NCI-H2196 treated with DMSO at 0.1 percent for 48 hours (cell line): ENCODE results near the gene PBOV1.

Source experiments
- DNase-seq: peaks from one replicate; lab custom pipeline; 2025; ENCODE audit not compliant: unreplicated experiment; lab: John Stamatoyannopoulos, UW

PBOV1 gene

DNA sequence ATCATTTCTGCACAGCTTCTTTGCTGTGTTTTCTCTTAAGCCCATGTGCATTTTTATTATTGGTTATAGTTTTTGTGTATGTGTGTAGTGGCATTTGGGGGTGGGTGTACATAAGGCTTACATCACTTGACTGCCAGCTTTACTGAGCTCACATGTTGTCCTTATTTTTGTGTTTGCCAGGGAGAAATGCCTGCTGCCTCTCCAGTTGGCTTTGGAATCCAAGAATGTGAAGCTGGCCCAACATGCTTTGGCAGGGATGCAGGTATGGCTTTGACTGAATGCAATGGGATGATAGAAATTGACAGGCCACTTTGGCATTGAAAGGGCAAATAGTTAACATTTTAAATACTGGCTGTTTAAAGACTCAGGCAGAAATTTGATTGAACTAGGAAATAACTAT, 11.4 kb downstream of the PBOV1 start:
- DNase-seq = no peak

DNA sequence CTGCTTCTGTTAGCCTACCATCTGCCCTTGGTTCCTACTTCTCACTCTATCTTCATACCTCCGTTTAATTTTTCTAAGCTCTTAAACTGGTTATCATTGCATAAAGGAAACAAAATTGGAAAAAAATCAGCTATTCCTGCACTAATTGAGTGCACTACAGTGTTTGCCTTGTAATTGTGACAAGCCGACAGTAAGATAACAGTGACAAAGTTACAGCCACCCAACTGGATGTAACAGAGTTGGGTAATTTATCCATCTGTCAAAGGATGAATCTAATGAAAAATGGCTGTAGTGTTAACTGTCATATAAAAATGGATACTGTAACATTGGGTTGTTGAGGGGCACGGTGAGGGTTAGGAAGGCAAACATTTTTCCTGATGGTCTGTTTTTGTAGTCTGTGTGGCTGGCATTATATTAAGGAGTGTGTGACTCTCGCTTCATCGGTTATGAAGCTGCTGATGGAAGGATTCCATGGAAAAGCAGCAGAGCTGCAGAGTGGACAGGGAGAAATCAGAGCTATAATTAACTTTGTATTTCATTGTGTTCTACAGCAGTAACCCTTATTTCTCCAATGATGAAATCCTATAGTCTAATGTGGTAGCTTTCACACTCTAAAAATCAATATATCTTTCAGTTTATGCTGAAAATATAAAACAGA, 12.7 kb downstream of the PBOV1 start:
- no peak for DNase-seq

DNA sequence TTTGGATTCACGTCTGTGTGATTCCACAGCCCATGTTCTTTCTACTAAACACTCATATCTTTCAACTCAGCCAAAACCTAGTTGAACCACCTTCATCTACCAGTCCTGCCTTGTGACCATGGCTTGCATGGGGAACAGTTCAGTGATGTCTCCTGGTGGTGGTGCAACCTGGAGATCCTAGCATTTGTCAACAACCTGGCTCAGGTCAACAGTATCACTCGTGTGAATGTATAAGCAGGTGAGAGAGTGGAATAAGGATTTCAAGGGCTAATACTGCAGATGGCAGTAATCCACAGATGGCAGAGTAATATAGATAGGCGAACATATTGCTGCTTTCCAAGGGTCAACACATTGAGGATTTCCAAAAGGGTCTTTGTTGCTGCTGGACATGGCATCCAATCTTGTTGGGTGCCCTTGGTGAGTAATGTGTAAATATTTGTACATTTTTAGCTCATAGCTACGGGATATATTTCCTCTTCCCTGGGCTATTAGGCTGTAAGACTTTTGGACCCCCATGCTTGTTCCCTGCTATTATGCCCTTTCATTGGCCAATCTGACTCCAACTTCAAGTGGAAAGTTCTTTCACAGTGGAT, 13.4 kb downstream of the PBOV1 start:
- no peak for DNase-seq

DNA sequence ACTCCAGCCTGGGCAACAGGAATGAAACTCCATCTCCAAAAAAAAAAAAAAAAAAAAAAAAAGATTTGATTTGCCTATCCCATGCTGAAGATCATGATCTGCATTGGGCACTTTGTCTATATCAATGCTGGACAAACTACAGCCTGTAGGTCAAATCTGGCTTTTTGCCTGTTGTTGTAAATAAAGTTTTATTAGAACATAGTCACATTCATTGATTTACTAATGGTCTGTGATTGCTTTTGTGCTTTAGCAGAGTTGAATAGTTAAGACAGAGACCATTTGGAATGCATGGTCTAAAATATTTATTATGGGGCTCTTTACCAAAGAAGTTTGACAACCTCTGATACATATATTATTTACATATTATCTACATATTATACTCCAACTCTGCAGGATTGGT, 14.0 kb downstream of the PBOV1 start:
- no peak for DNase-seq

- no peak for DNase-seq
Observed at GRCh38 chr6:138203315-138203714, 15.0 kb downstream of the PBOV1 start.

- no peak for DNase-seq
Observed at GRCh38 chr6:138201836-138202235, 16.5 kb downstream of the PBOV1 start.

DNA sequence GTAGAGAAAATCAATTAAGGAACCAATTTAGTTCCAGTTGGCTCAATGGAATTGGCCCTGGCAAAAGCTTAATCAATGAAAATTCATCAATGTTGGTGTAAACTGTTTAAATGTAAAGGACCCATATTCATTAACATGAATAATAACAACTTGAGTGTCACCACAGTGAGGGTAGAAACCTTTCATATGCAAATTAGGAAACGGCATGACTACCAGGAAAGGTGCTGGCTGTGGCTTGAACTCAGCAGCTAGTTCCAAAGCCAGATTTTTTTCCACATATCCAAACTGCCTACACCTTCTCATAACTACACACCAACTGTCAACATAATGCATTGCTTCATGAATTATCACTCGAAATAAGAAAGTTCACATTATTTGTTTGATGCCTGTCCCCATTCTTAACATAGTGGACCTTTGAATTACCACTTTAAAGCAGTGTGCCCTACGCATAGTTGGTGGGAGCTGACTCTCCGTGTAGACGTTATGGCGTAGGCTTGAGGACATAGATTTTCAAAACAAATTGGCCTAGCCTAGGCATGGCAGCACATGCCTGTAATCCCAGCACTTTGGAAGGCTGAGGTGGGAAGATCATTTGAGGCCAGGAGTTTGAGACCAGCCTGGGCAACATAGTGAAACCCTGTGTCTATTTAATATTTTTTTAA, 19.7 kb downstream of the PBOV1 start:
- DNase-seq = no peak

DNA sequence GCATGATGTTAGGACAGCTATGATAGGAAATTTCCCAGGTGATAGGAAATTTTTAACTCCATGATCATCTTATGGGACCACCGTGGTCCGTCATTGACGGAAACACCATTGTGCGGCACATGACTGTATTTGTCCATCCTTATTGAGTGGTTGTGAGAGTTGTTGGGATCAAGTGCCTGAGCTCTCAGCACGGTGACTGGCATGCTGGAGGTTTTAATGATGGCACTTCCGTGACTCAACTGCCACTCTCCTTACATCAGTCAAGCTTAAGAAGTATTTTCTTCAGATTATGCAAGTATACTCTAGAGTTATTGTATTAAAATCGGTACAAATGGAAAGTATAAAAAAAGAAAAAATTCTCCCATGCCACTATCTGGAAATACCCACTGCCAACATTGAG, 20.7 kb downstream of the PBOV1 start:
- DNase-seq = no peak

- no peak for DNase-seq
Observed at GRCh38 chr6:138196122-138196738, 22.1 kb downstream of the PBOV1 start.

DNA sequence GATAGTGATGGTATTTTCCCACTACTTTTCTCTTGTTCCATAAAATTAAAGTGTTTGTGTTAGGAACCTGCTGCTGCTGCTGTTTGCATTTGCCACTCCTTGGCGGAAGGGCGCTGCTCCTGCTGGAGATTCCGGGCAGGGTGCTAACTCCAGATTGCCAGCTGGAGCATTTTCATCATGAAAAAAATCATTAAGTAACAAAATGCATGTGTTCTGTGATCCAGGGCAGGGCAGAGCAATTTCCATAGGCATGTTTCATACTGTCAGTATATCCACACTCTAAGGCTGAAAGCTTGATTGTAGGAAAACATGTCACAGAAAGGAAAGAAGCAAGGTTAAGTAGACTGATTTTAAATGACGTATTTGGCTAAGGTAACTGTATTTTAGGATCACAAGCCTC, 24.0 kb downstream of the PBOV1 start:
- no peak for DNase-seq

DNA sequence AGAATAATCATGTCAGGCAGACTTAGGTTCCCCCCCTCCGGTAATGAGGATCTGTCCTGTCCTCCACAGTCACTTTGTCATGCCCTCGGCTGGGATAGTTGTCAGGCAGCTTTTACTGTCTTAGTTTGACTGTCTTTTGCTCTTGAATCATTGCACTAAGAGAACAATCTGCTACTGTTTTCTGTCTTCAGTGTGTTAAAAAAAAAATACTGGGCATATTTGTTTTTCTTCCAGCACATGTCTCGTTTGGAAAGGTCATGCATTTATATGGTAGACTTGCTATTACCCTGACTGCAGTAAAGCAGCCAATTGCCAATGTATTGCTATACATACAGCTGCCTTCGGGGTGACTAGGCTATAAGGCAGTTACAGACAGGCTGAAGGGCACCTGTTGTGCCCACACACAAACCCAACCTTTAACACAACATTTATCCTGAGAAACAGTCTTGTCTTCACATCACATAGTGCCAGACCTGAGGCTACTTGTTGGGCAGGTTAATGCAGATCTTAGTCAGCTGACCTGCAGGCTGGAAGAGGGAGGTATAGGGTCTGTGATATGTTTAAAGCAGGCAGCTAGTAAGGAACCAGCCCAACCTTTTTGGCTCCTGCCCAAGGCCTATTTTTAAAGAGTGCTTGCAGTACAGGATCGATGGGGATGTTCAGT, 29.9 kb downstream of the PBOV1 start:
- no peak for DNase-seq

- no peak for DNase-seq
Observed at GRCh38 chr6:138187156-138187555, 31.1 kb downstream of the PBOV1 start.

GRCh38 chr6:138184230-138184629, 34.1 kb downstream of the PBOV1 start:
- no peak for DNase-seq

DNA sequence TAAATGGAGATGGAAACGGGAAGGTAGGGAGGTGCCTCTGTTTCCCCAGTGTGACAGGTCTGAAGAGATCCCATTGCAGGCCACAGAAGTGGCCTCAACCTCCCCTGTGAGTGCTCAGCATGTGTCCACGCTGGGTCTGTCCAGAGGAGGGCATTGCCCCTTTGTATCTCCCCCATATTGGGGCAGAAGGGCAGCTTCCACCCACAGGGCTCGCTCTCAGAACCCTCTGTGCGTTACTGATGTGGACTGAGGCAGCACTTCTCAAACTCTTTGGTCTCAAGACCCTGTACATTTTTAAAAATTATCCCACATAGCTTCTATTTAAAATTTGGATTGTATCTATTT, 34.5 kb downstream of the PBOV1 start:
- DNase-seq = no peak

DNA sequence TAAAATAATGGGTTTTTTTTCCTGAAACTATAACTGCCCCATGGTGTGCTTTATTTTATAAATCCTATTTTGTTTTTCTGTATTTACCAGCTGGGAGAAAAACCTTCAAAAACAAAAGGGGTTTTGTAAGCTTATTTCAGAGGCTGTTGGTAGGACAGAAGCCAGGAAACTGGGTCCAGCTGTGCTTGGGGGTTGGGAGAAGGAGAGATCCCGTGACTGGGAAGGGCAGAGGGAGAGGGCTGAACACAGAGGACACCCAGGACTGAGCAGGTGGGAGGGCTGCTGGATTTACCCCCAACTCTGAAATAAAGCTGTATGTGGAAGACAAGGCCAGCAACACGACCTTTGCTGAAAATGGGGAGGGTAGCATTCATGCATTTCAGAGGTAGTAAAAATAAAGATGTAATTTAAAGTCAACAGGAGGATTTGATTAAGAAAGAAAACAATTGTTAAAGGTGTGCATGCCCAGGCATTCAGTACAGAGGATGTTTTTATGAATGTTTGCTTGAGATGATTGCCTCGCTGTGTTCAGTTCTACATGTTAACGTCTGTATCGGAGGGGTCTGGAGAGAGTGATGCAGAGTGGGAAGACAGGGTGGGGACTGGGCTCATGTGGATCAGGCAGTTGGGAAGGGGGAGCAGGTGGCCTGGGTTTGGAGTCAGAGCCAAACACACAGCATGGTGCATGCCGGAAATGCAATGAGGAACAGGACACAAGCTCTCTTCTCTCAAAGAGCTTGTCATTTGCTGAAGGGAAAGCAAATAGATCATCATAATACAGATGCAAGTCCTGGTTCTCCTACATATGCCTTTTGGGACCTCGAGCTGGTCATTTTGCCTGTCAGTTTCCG, 35.1 kb downstream of the PBOV1 start:
- peak; percentile 66 for DNase-seq

GRCh38 chr6:138176652-138177232, 41.5 kb downstream of the PBOV1 start:
- DNase-seq = no peak

- DNase-seq = no peak
Observed at GRCh38 chr6:138175596-138175995, 42.7 kb downstream of the PBOV1 start.
